ENCODE data around the gene F10.
"Not testable (repeated sequence)": the region's sequence is repeated elsewhere in the genome, so short reads cannot be mapped to it uniquely, and the experiment has no call there.

The F10 gene

GRCh38 chr13:113102727-113103126 lies 19.9 kb upstream of the F10 start:
- DNase-seq (ENCODE audit: low read depth): no peak

GRCh38 chr13:113103646-113104045 lies 19.0 kb upstream of the F10 start:
- no peak for DNase-seq (ENCODE audit: low read depth)

GRCh38 chr13:113105032-113105920 lies 17.3 kb upstream of the F10 start, which contains the start of gene F7:
F7 (plus strand) TSS chr13:113105791; CDS start chr13:113105842, 51 bp downstream.
- no peak for DNase-seq (ENCODE audit: low read depth)

- no peak for DNase-seq (ENCODE audit: low read depth)
Measured at GRCh38 chr13:113105921-113106452, 16.6 kb upstream of the F10 start.

- DNase-seq (ENCODE audit: low read depth): no peak
Measured at GRCh38 chr13:113106711-113107351, 15.8 kb upstream of the F10 start.

GRCh38 chr13:113108521-113108920 lies 14.1 kb upstream of the F10 start:
- not testable (repeated sequence) for DNase-seq (ENCODE audit: low read depth)

- no peak for DNase-seq (ENCODE audit: low read depth)
Measured at GRCh38 chr13:113109151-113110047, 13.2 kb upstream of the F10 start.

- no peak for DNase-seq (ENCODE audit: low read depth)
Measured at GRCh38 chr13:113110048-113110851, 12.3 kb upstream of the F10 start.

GRCh38 chr13:113110852-113111315 lies 11.7 kb upstream of the F10 start:
- DNase-seq (ENCODE audit: low read depth): no peak

GRCh38 chr13:113111821-113112220 lies 10.8 kb upstream of the F10 start:
- DNase-seq (ENCODE audit: low read depth): not testable (repeated sequence)

GRCh38 chr13:113112475-113112874 lies 10.1 kb upstream of the F10 start:
- DNase-seq (ENCODE audit: low read depth): not testable (repeated sequence)

GRCh38 chr13:113112893-113113845 lies 9.4 kb upstream of the F10 start:
- no peak for DNase-seq (ENCODE audit: low read depth)

GRCh38 chr13:113113846-113114271 lies 8.7 kb upstream of the F10 start:
- no peak for DNase-seq (ENCODE audit: low read depth)

GRCh38 chr13:113114511-113115362 lies 7.9 kb upstream of the F10 start:
- no peak for DNase-seq (ENCODE audit: low read depth)

GRCh38 chr13:113115363-113116205 lies 7.0 kb upstream of the F10 start:
- DNase-seq (ENCODE audit: low read depth): no peak

- DNase-seq (ENCODE audit: low read depth): no peak
Measured at GRCh38 chr13:113116206-113116800, 6.3 kb upstream of the F10 start.

GRCh38 chr13:113116871-113117271 lies 5.7 kb upstream of the F10 start:
- DNase-seq (ENCODE audit: low read depth): no peak
